Activated CD8-positive, alpha-beta memory T cell treated with anti-CD3 and anti-CD28 coated beads for 48 hours (primary cell): ENCODE data around the gene CRIP2.
A peak's percentile ranks its signal among the peaks of the same experiment; 100 is the strongest.

Experiments used
- DNase-seq, 3 experiments: peaks; one replicate each; pipeline ENCODE4 v3.0.0-alpha.2; 2020; ENCODE audit warnings: low read depth in 2 of 3, low spot score in 2 of 3

The CRIP2 gene

GRCh38 chr14:105487449-105487985 is 12.9 kb downstream of the CRIP2 start:
- DNase-seq: no peak

GRCh38 chr14:105487986-105488777 is 13.6 kb downstream of the CRIP2 start:
- DNase-seq: no peak

GRCh38 chr14:105488781-105489541 is 14.3 kb downstream of the CRIP2 start:
- DNase-seq: no peak

- DNase-seq: peak; percentile 63 to 75 (median 74)
Measured at GRCh38 chr14:105489542-105490266, 15.1 kb downstream of the CRIP2 start.

- DNase-seq: peak in 1 of 3 experiments; percentile 41
Measured at GRCh38 chr14:105490267-105490571, 15.6 kb downstream of the CRIP2 start.

GRCh38 chr14:105490572-105491365 is 16.1 kb downstream of the CRIP2 start, which contains the start of gene TEDC1:
TSS of gene TEDC1 (plus strand) at chr14:105491246. CDS start at chr14:105491376, 130 bp downstream.
- peak; percentile 95 to 98 (median 96) for DNase-seq

- peak; percentile 78 to 95 (median 90) for DNase-seq
Measured at GRCh38 chr14:105491366-105491973, 16.8 kb downstream of the CRIP2 start.

- no peak for DNase-seq
Measured at GRCh38 chr14:105492031-105492970, 17.7 kb downstream of the CRIP2 start.

- DNase-seq: no peak
Measured at GRCh38 chr14:105492971-105493871, 18.6 kb downstream of the CRIP2 start.

- DNase-seq: no peak
Measured at GRCh38 chr14:105493921-105494605, 19.4 kb downstream of the CRIP2 start.

GRCh38 chr14:105494606-105494929 is 19.9 kb downstream of the CRIP2 start:
- DNase-seq: no peak

- no peak for DNase-seq
Measured at GRCh38 chr14:105495101-105495989, 20.7 kb downstream of the CRIP2 start.

- no peak for DNase-seq
Measured at GRCh38 chr14:105495990-105496830, 21.6 kb downstream of the CRIP2 start.

GRCh38 chr14:105496831-105497591 is 22.4 kb downstream of the CRIP2 start:
- DNase-seq: no peak
